Astrocyte (in vitro differentiated cells and primary cell): ENCODE results near the gene CD22.

Source experiments
- EZH2 ChIP-seq: IDR thresholded peaks from 2 replicates; pipeline ENCODE4 v1.6.1; 2012; ENCODE audit warnings: mild to moderate bottlenecking, low read length, inconsistent platforms; ENCODE audit not compliant: insufficient read depth
- TF ChIP-seq, protein P1 (sequence below): IDR thresholded peaks from 2 replicates; pipeline ENCODE4 v1.5.1; 2011; ENCODE audit warnings: low read depth, mild to moderate bottlenecking, inconsistent platforms, low read length, moderate library complexity; ENCODE audit not compliant: insufficient read depth

DNA sequence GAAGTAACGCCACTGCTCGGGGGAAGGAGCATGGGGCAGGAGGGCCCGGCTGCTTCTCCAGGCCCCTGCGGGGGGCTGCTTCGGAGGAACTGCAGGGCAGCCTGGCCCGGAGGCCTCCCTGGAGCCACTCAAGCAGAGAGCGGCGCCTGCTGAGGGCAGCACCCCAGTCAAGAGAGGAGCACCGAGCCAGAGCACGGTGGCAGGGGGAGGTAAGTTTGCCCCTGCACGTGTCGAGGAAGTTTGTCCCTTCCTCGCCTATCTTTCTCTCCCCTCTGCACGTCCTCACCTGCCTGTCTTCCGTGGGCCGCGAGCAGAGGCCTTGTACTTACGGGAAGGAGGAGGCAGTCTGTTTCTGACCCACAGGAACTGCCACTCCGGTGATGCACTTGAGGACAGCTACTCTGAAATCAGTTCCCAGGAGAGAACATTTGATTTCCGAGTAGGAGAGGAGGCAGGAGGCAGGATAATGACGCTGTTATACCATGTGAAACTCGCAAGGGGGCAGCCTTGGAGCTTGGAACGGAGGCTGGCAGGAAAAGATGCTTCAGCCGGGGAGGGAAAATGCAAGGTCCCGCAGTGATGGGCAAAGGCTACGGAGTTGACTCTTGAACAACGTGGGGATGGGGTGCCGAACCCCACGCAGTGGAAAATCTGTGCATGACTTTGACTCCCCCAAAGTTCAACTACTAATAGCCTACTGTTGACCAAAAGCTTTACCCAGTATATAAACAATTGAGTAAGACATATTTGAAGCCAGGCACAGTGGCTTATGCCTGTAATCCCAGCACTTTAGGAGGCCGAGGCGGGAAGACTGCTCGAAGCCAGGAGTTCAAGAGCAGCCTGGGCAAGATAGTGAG lies 23.7 kb downstream of the CD22 start:
- TF ChIP-seq, protein P1, sequence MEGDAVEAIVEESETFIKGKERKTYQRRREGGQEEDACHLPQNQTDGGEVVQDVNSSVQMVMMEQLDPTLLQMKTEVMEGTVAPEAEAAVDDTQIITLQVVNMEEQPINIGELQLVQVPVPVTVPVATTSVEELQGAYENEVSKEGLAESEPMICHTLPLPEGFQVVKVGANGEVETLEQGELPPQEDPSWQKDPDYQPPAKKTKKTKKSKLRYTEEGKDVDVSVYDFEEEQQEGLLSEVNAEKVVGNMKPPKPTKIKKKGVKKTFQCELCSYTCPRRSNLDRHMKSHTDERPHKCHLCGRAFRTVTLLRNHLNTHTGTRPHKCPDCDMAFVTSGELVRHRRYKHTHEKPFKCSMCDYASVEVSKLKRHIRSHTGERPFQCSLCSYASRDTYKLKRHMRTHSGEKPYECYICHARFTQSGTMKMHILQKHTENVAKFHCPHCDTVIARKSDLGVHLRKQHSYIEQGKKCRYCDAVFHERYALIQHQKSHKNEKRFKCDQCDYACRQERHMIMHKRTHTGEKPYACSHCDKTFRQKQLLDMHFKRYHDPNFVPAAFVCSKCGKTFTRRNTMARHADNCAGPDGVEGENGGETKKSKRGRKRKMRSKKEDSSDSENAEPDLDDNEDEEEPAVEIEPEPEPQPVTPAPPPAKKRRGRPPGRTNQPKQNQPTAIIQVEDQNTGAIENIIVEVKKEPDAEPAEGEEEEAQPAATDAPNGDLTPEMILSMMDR: peak; percentile 68
- TF ChIP-seq EZH2: no peak
